ENCODE data around the gene KLHDC9. TPM values are rescaled to one million over a fixed set of nuclear protein-coding genes. Genes with fewer than 3 reads are reported as not detected.

KLHDC9 gene
- total RNA-seq, 4 donors from 2014 or later = 0.51 to 12.1 (median 3.4) TPM

GRCh38 chr1:161072751-161073449 lies 25.3 kb upstream of the KLHDC9 start:
- TF ChIP-seq POLR2A (IDR thresholded peaks at IDR 0.05) (no peak), CTCF (IDR thresholded peaks at IDR 0.05) (no peak)
- Histone ChIP-seq H3K9me3 (no peaks in the 10 kb centered on the region), H3K27ac (no peak overlapping the region), H3K4me3 (no peak overlapping the region), H3K4me1 (no peaks in the 10 kb centered on the region), H3K36me3 (no peaks in the 10 kb centered on the region), H3K27me3 (no peaks in the 10 kb centered on the region)
- DNase-seq = no peak
- intact Hi-C loops (cut with DNase I; ENCODE audit: low total_unique reads) = no loop called here

GRCh38 chr1:161073474-161074121 lies 24.6 kb upstream of the KLHDC9 start:
- no peak for DNase-seq
- no peak overlapping the region for H3K4me3 ChIP-seq
- H3K9me3 ChIP-seq = no peaks in the 10 kb centered on the region
- TF ChIP-seq CTCF (IDR thresholded peaks at IDR 0.05) = no peak
- no peak for TF ChIP-seq POLR2A (IDR thresholded peaks at IDR 0.05)
- H3K36me3 ChIP-seq = no peaks in the 10 kb centered on the region
- intact Hi-C loops (cut with DNase I; ENCODE audit: low total_unique reads) = no loop called here
- no peaks in the 10 kb centered on the region for H3K27me3 ChIP-seq
- H3K4me1 ChIP-seq = no peaks in the 10 kb centered on the region
- H3K27ac ChIP-seq = no peak overlapping the region

GRCh38 chr1:161074676-161075368 lies 23.3 kb upstream of the KLHDC9 start:
- no peak overlapping the region for H3K27ac ChIP-seq
- no peaks in the 10 kb centered on the region for H3K9me3 ChIP-seq
- no peak overlapping the region for H3K4me3 ChIP-seq
- TF ChIP-seq CTCF (IDR thresholded peaks at IDR 0.05) = no peak
- TF ChIP-seq POLR2A (IDR thresholded peaks at IDR 0.05) = no peak
- no peaks in the 10 kb centered on the region for H3K4me1 ChIP-seq
- intact Hi-C loops (cut with DNase I; ENCODE audit: low total_unique reads) = no loop called here
- H3K27me3 ChIP-seq = no peaks in the 10 kb centered on the region
- DNase-seq = no peak
- H3K36me3 ChIP-seq = no peaks in the 10 kb centered on the region

GRCh38 chr1:161076410-161076809 lies 21.8 kb upstream of the KLHDC9 start:
- Histone ChIP-seq H3K4me1 (no peaks in the 10 kb centered on the region), H3K27me3 (no peaks in the 10 kb centered on the region), H3K4me3 (no peak overlapping the region), H3K36me3 (no peaks in the 10 kb centered on the region), H3K27ac (no peak overlapping the region), H3K9me3 (no peaks in the 10 kb centered on the region)
- TF ChIP-seq POLR2A (IDR thresholded peaks at IDR 0.05) (no peak), CTCF (IDR thresholded peaks at IDR 0.05) (no peak)
- intact Hi-C loops (cut with DNase I; ENCODE audit: low total_unique reads) = no loop called here
- DNase-seq = no peak

GRCh38 chr1:161077426-161077825 lies 20.7 kb upstream of the KLHDC9 start:
- no peaks in the 10 kb centered on the region for H3K27me3 ChIP-seq
- H3K27ac ChIP-seq = no peak overlapping the region
- DNase-seq = no peak
- H3K4me3 ChIP-seq = no peak overlapping the region
- intact Hi-C loops (cut with DNase I; ENCODE audit: low total_unique reads) = no loop called here
- TF ChIP-seq CTCF (IDR thresholded peaks at IDR 0.05) (no peak), POLR2A (IDR thresholded peaks at IDR 0.05) (no peak)
- H3K36me3 ChIP-seq = no peaks in the 10 kb centered on the region
- H3K9me3 ChIP-seq = no peaks in the 10 kb centered on the region
- no peaks in the 10 kb centered on the region for H3K4me1 ChIP-seq
